WTC11 (cell line): Measurements from ENCODE around the gene NDUFS6.

Source experiments
- CTCF ChIP-seq: fragments of 200-600 bp; IDR thresholded peaks from 2 replicates; pipeline ENCODE4 v1.8.0; 2022; ENCODE audit warnings: antibody characterized with exemption
- HMGA2 ChIP-seq: fragments of 250-450 bp; sonication (Bioruptor Pico); IDR thresholded peaks from 2 replicates; pipeline ENCODE4 v1.4.0; 2021; ENCODE audit warnings: mild to moderate bottlenecking, moderate library complexity
- NFYB ChIP-seq: sonication (generic); formaldehyde crosslinking; conservative IDR thresholded peaks from 2 replicates; pipeline ENCODE4 v1.8.0; 2022; ENCODE audit warnings: low read depth, missing genetic modification reagents
- NR3C1 ChIP-seq: sonication (generic); formaldehyde crosslinking; conservative IDR thresholded peaks from 2 replicates; pipeline ENCODE4 v1.8.1; 2023; ENCODE audit warnings: low read depth, mild to moderate bottlenecking, missing genetic modification reagents
- ZNF121 ChIP-seq: sonication (generic); formaldehyde crosslinking; IDR thresholded peaks from 2 replicates; pipeline ENCODE4 v1.8.0; 2023; ENCODE audit warnings: missing genetic modification reagents
- TF ChIP-seq, protein P1 (sequence below): sonication (generic); formaldehyde crosslinking; conservative IDR thresholded peaks from 2 replicates; pipeline ENCODE4 v1.8.1; 2022; ENCODE audit warnings: mild to moderate bottlenecking, missing genetic modification reagents

DNA sequence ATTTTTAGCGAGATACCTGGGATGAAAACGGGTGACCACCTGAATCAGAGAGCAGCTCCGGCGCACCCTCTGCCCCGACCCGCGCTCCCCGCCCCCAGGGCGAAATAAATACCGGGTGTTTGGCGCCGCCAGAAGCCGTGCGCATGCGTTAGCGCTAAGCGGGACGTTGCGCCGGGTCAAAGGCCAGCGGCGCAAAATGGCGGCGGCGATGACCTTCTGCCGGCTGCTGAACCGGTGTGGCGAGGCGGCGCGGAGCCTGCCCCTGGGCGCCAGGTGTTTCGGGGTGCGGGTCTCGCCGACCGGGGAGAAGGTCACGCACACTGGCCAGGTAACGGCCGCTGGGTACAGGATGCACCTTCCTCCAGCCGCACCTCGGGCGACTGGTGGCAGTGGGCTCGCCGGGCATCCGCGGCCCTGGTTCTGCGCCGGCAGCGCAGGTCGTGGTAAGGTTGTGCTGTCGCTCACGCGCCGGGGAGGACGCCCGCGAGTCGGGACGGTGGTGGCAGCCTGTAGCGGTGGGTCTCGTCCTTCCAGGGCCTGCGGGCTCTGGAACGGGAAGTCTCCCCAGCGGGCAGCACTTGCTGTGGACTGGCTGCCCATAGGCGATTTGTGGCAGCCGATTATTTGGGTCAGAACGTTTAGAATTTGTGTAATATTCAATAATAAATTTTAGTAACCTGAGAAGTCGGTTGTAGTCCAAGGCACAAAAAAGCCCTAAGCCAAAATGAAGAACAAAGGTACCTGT, at the start of gene NDUFS6:
- TF ChIP-seq CTCF (no peak), ZNF121 (CRISPR knock-in tag) (no peak), HMGA2 (no peak), NFYB (CRISPR knock-in tag) (no peak), NR3C1 (CRISPR knock-in tag) (no peak)
- TF ChIP-seq, protein P1, sequence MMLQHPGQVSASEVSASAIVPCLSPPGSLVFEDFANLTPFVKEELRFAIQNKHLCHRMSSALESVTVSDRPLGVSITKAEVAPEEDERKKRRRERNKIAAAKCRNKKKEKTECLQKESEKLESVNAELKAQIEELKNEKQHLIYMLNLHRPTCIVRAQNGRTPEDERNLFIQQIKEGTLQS (CRISPR knock-in tag) = no peak
